HEK293 (cell line): Measurements from ENCODE around the gene RBM20.
A peak's percentile ranks its signal among the peaks of the same experiment; 100 is the strongest.

ENCODE experiments used
- CTCF ChIA-PET: fragments of 350-600 bp; formaldehyde crosslinking; extraction: SDS; loops from one replicate; lab custom pipeline; 2021; ENCODE audit warnings: antibody characterized with exemption; lab: Yijun Ruan, JAX
- POLR2A ChIA-PET: fragments of 300-600 bp; formaldehyde crosslinking; extraction: SDS; loops from one replicate; lab custom pipeline; 2020; ENCODE audit warnings: antibody characterized with exemption, inconsistent platforms; lab: Yijun Ruan, JAX
- H3K27ac ChIP-seq: fragments of 200-500 bp; sonication (Bioruptor generic); 2 replicates; pipeline ENCODE4 v1.5.1; 2014; ENCODE audit warnings: low read depth, low read length, control low read depth, inconsistent platforms; ENCODE audit errors: extremely low read depth
- H3K36me3 ChIP-seq, 2 experiments: fragments of 200-500 bp in 1 of 2; sonication (Bioruptor generic) in 1 of 2; 1 replicate in 1 of 2; 2 replicates in 1 of 2; pipeline ENCODE4 v1.5.1; 2014 to 2017; ENCODE audit warnings: inconsistent platforms in 2 of 2, low read length in 2 of 2; ENCODE audit not compliant: control insufficient read depth in 2 of 2, insufficient read depth in 1 of 2
- H3K4me1 ChIP-seq: fragments of 200-500 bp; sonication (Bioruptor generic); 2 replicates; pipeline ENCODE4 v1.5.1; 2014; ENCODE audit warnings: mild to moderate bottlenecking, low read length, inconsistent platforms; ENCODE audit not compliant: control insufficient read depth, insufficient read depth
- H3K4me3 ChIP-seq: 2 replicates; pipeline ENCODE4 v1.5.1; 2011; ENCODE audit warnings: low read depth, mild to moderate bottlenecking, control low read depth, low read length, moderate library complexity
- H3K9me3 ChIP-seq: fragments of 200-500 bp; sonication (Bioruptor generic); 2 replicates; pipeline ENCODE4 v1.5.1; 2014; ENCODE audit warnings: low read depth, low read length, inconsistent platforms; ENCODE audit not compliant: control insufficient read depth, insufficient read depth
- GLIS1 ChIP-seq: fragments of 450-650 bp; formaldehyde crosslinking; IDR thresholded peaks from 2 replicates; pipeline ENCODE4 v1.5.1; 2016; ENCODE audit warnings: missing biosample characterization, missing genetic modification characterization
- GLIS2 ChIP-seq: fragments of 450-650 bp; formaldehyde crosslinking; IDR thresholded peaks from 2 replicates; pipeline ENCODE4 v1.5.1; 2016; ENCODE audit warnings: missing biosample characterization, missing genetic modification characterization
- PATZ1 ChIP-seq: fragments of 450-650 bp; formaldehyde crosslinking; IDR thresholded peaks from 2 replicates; pipeline ENCODE4 v1.5.1; 2016; ENCODE audit warnings: missing biosample characterization, missing genetic modification characterization
- RBAK ChIP-seq: fragments of 450-650 bp; formaldehyde crosslinking; IDR thresholded peaks from 2 replicates; pipeline ENCODE4 v1.5.1; 2016; ENCODE audit warnings: missing biosample characterization, missing genetic modification characterization
- SP7 ChIP-seq: fragments of 450-650 bp; formaldehyde crosslinking; IDR thresholded peaks from 2 replicates; pipeline ENCODE4 v1.5.1; 2016; ENCODE audit warnings: missing biosample characterization, missing genetic modification characterization
- YY1 ChIP-seq: fragments of 450-650 bp; formaldehyde crosslinking; IDR thresholded peaks from 2 replicates; pipeline ENCODE4 v1.5.1; 2018; ENCODE audit warnings: missing biosample characterization, missing genetic modification characterization
- ZFP3 ChIP-seq: fragments of 450-650 bp; formaldehyde crosslinking; IDR thresholded peaks from 2 replicates; pipeline ENCODE4 v1.5.1; 2016; ENCODE audit warnings: low read depth, missing biosample characterization, missing genetic modification characterization
- ZNF112 ChIP-seq: fragments of 450-650 bp; formaldehyde crosslinking; IDR thresholded peaks from 2 replicates; pipeline ENCODE4 v1.5.0; 2017; ENCODE audit warnings: missing biosample characterization, missing genetic modification characterization
- ZNF140 ChIP-seq: fragments of 450-650 bp; formaldehyde crosslinking; IDR thresholded peaks from 2 replicates; pipeline ENCODE4 v1.5.1; 2016; ENCODE audit warnings: missing biosample characterization, missing genetic modification characterization
- ZNF292 ChIP-seq: fragments of 450-650 bp; formaldehyde crosslinking; IDR thresholded peaks from 2 replicates; pipeline ENCODE4 v1.5.1; 2016; ENCODE audit warnings: low read depth, missing biosample characterization, missing genetic modification characterization, borderline replicate concordance
- ZNF366 ChIP-seq: fragments of 450-650 bp; formaldehyde crosslinking; conservative IDR thresholded peaks from 2 replicates; pipeline ENCODE4 v1.5.1; 2016; ENCODE audit warnings: missing biosample characterization, missing genetic modification characterization
- ZNF423 ChIP-seq: fragments of 450-650 bp; formaldehyde crosslinking; IDR thresholded peaks from 2 replicates; pipeline ENCODE4 v1.5.1; 2016; ENCODE audit warnings: missing biosample characterization, missing genetic modification characterization
- ZNF513 ChIP-seq: fragments of 450-650 bp; IDR thresholded peaks from 2 replicates; pipeline ENCODE4 v1.5.1; 2018; ENCODE audit warnings: missing biosample characterization, missing genetic modification characterization
- ZNF600 ChIP-seq: fragments of 450-650 bp; formaldehyde crosslinking; IDR thresholded peaks from 2 replicates; pipeline ENCODE4 v1.5.1; 2016; ENCODE audit warnings: missing biosample characterization, missing genetic modification characterization
- ZNF645 ChIP-seq: fragments of 450-650 bp; formaldehyde crosslinking; IDR thresholded peaks from 2 replicates; pipeline ENCODE4; 2016; ENCODE audit warnings: missing biosample characterization, missing genetic modification characterization
- ZNF660 ChIP-seq: fragments of 450-650 bp; IDR thresholded peaks from 2 replicates; pipeline ENCODE4 v1.5.1; 2018; ENCODE audit warnings: missing biosample characterization, mild to moderate bottlenecking, missing genetic modification characterization
- ZNF664 ChIP-seq: fragments of 450-650 bp; formaldehyde crosslinking; IDR thresholded peaks from 2 replicates; pipeline ENCODE4 v1.5.1; 2016; ENCODE audit warnings: missing biosample characterization, missing genetic modification characterization
- ZNF677 ChIP-seq: fragments of 450-650 bp; IDR thresholded peaks from 2 replicates; pipeline ENCODE4 v1.5.0; 2018; ENCODE audit warnings: missing biosample characterization, mild to moderate bottlenecking, missing genetic modification characterization, moderate library complexity
- TF ChIP-seq, protein P1 (sequence below): fragments of 450-650 bp; formaldehyde crosslinking; IDR thresholded peaks from 2 replicates; pipeline ENCODE4 v1.5.1; 2017; ENCODE audit warnings: missing biosample characterization, missing genetic modification characterization
- TF ChIP-seq, protein P2 (sequence below): fragments of 450-650 bp; formaldehyde crosslinking; IDR thresholded peaks from 2 replicates; pipeline ENCODE4 v1.5.1; 2016; ENCODE audit warnings: missing biosample characterization, missing genetic modification characterization
- TF ChIP-seq, protein P3 (sequence below): fragments of 450-650 bp; formaldehyde crosslinking; IDR thresholded peaks from 2 replicates; pipeline ENCODE4 v1.5.1; 2016; ENCODE audit warnings: missing biosample characterization, missing genetic modification characterization
- TF ChIP-seq, protein P4 (sequence below): sonication (generic); formaldehyde crosslinking; IDR thresholded peaks from 2 replicates; pipeline ENCODE4 v1.8.1; 2022; ENCODE audit warnings: mild to moderate bottlenecking, moderate library complexity, missing genetic modification reagents

Gene RBM20

DNA sequence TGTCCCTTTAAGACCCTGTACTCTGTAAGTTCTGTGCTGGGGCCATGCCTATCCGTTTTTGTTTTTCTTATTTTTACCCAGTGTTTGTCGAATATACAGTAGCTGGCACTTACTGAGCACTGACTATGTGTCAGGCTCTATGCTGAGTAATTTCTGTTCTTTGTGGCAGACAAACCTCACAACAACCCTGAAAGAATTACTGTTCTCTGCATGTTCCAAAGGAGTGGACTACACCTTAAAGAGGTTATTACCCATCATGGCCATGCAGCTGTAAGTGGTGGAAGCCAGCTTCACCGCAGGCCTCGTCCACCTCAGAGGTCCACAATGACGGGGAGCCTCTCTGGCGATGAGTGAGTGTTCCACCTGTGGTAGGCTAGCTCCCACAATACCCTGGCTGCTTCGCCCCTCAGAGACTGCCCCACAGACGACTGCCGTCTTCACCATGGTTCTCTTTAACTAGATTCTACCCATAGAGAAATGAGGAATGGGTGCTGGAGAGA lies 30.1 kb upstream of the RBM20 start (continued):
- TF ChIP-seq ZNF513 (tag by site-specific recombination) (no peak), ZNF423 (tag by site-specific recombination) (no peak), ZNF366 (tag by site-specific recombination) (no peak), ZNF664 (tag by site-specific recombination) (no peak)
- TF ChIP-seq, protein P1, sequence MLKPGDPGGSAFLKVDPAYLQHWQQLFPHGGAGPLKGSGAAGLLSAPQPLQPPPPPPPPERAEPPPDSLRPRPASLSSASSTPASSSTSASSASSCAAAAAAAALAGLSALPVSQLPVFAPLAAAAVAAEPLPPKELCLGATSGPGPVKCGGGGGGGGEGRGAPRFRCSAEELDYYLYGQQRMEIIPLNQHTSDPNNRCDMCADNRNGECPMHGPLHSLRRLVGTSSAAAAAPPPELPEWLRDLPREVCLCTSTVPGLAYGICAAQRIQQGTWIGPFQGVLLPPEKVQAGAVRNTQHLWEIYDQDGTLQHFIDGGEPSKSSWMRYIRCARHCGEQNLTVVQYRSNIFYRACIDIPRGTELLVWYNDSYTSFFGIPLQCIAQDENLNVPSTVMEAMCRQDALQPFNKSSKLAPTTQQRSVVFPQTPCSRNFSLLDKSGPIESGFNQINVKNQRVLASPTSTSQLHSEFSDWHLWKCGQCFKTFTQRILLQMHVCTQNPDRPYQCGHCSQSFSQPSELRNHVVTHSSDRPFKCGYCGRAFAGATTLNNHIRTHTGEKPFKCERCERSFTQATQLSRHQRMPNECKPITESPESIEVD (tag by site-specific recombination): no peak
- TF ChIP-seq, protein P2, sequence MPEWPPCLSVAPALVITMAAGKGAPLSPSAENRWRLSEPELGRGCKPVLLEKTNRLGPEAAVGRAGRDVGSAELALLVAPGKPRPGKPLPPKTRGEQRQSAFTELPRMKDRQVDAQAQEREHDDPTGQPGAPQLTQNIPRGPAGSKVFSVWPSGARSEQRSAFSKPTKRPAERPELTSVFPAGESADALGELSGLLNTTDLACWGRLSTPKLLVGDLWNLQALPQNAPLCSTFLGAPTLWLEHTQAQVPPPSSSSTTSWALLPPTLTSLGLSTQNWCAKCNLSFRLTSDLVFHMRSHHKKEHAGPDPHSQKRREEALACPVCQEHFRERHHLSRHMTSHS: no peak

GRCh38 chr10:110615057-110615747 lies 28.9 kb upstream of the RBM20 start:
- Histone ChIP-seq H3K27ac (no peak overlapping the region), H3K4me3 (no peak overlapping the region), H3K9me3 (no peaks in the 10 kb centered on the region), H3K4me1 (peaks cover 12% of the 10 kb centered on the region), H3K36me3 (no peaks in the 10 kb centered on the region)
- POLR2A ChIA-PET: interaction anchor here (1.0 kb wide), 1 partner anchor 304 kb away, joined by 6 read pairs; the partner anchor contains the start of genes BBIP1 and SHOC2
- CTCF ChIA-PET: interaction anchor here (0.6 to 2.3 kb wide), 4 partner anchors 57 to 314 kb away, joined by 4 to 13 read pairs (median 4); no protein-coding TSS in a partner anchor
- TF ChIP-seq ZNF292 (no peak), ZNF645 (tag by site-specific recombination) (no peak), PATZ1 (peak; percentile 23; the same call in 1 of the 2 replicates), ZNF112 (tag by site-specific recombination) (no peak), YY1 (no peak), ZNF660 (tag by site-specific recombination) (peak; percentile 64; the same call in 1 of the 2 replicates), GLIS2 (tag by site-specific recombination) (0 out of 2 replicates have a peak, but pooled peaks have one; percentile 26), ZNF140 (tag by site-specific recombination) (0 out of 2 replicates have a peak, but pooled peaks have one; percentile 6), ZNF677 (tag by site-specific recombination) (no peak), ZFP3 (tag by site-specific recombination) (no peak), SP7 (peak; percentile 57; the same call in 1 of the 2 replicates), GLIS1 (peak; percentile 84), ZNF600 (tag by site-specific recombination) (peak; percentile 47; the same call in 1 of the 2 replicates), RBAK (tag by site-specific recombination) (no peak)
- TF ChIP-seq, protein P3, sequence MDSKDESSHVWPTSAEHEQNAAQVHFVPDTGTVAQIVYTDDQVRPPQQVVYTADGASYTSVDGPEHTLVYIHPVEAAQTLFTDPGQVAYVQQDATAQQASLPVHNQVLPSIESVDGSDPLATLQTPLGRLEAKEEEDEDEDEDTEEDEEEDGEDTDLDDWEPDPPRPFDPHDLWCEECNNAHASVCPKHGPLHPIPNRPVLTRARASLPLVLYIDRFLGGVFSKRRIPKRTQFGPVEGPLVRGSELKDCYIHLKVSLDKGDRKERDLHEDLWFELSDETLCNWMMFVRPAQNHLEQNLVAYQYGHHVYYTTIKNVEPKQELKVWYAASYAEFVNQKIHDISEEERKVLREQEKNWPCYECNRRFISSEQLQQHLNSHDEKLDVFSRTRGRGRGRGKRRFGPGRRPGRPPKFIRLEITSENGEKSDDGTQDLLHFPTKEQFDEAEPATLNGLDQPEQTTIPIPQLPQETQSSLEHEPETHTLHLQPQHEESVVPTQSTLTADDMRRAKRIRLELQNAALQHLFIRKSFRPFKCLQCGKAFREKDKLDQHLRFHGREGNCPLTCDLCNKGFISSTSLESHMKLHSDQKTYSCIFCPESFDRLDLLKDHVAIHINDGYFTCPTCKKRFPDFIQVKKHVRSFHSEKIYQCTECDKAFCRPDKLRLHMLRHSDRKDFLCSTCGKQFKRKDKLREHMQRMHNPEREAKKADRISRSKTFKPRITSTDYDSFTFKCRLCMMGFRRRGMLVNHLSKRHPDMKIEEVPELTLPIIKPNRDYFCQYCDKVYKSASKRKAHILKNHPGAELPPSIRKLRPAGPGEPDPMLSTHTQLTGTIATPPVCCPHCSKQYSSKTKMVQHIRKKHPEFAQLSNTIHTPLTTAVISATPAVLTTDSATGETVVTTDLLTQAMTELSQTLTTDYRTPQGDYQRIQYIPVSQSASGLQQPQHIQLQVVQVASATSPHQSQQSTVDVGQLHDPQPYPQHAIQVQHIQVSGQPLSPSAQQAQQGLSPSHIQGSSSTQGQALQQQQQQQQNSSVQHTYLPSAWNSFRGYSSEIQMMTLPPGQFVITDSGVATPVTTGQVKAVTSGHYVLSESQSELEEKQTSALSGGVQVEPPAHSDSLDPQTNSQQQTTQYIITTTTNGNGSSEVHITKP: peak; percentile 46; the same call in 1 of the 2 replicates
- TF ChIP-seq, protein P4, sequence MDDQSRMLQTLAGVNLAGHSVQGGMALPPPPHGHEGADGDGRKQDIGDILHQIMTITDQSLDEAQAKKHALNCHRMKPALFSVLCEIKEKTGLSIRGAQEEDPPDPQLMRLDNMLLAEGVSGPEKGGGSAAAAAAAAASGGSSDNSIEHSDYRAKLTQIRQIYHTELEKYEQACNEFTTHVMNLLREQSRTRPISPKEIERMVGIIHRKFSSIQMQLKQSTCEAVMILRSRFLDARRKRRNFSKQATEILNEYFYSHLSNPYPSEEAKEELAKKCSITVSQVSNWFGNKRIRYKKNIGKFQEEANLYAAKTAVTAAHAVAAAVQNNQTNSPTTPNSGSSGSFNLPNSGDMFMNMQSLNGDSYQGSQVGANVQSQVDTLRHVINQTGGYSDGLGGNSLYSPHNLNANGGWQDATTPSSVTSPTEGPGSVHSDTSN (CRISPR knock-in tag): no peak
